Esophagus squamous epithelium (tissue), 5 donors: Measurements from ENCODE around the gene LXN. TPM values are rescaled to one million over a fixed set of nuclear protein-coding genes. Genes with fewer than 3 reads are reported as not detected.

Experiments used
- DNase-seq: peaks from one replicate; lab custom pipeline; 2025; lab: John Stamatoyannopoulos, UW
- H3K27ac ChIP-seq, 4 donors: fragments of 200-600 bp; sonication (generic); one replicate each; pipeline ENCODE4 v1.5.1; 2016 to 2019; ENCODE audit warnings: mild to moderate bottlenecking in 1 of 4
- H3K27me3 ChIP-seq, 4 donors: fragments of 200-600 bp; sonication (generic); 1 replicate in 3 of 4; 2 replicates in 1 of 4; pipeline versions ENCODE4 v1.5.1 to v1.6.0; 2017 to 2021; ENCODE audit warnings: antibody characterized with exemption in 1 of 4
- H3K36me3 ChIP-seq, 3 donors: fragments of 200-600 bp; sonication (generic); one replicate each; pipeline ENCODE4 v1.5.1; 2016 to 2019
- H3K4me1 ChIP-seq, 3 donors: fragments of 200-600 bp; sonication (generic); one replicate each; pipeline ENCODE4 v1.5.1; 2017 to 2019
- H3K4me3 ChIP-seq, 4 donors: fragments of 200-600 bp; sonication (generic); 1 replicate in 3 of 4; 2 replicates in 1 of 4; pipeline ENCODE4 v1.5.1; 2016 to 2019; ENCODE audit warnings: mild to moderate bottlenecking in 2 of 4, moderate library complexity in 1 of 4
- H3K9me3 ChIP-seq, 3 donors: fragments of 200-600 bp; sonication (generic); one replicate each; pipeline ENCODE4 v1.5.1; 2016 to 2019
- POLR2A ChIP-seq, 4 donors: fragments of 450-650 bp; IDR thresholded peaks; one replicate each; pipeline ENCODE4 v1.6.1; 2017; ENCODE audit warnings: antibody characterized with exemption in 4 of 4, mild to moderate bottlenecking in 4 of 4, moderate library complexity in 3 of 4
- WGBS, 2 donors: methylation state at CpG; one replicate each; pipeline ENCODE4 v1.1.5; 2018; 5-methylcytosine and 5-hydroxymethylcytosine counted together
- intact Hi-C: fragments of 100-400 bp; cut with DNase I; formaldehyde crosslinking; loops from one replicate; pipeline ENCODE4 v1.15.0; 2022
- total RNA-seq, 4 donors: library from RNA; depleted of rRNA; stranded (reverse); fragments of >200 nt; gene quantifications; one replicate each; pipeline ENCODE4 v1.1.0, GENCODE V29; 2016
- TF ChIP-seq, protein P1 (sequence below), 6 experiments: fragments of 450-650 bp in 4 of 6; fragments of 200-600 bp in 2 of 6; sonication (generic) in 2 of 6; IDR thresholded peaks; one replicate each; pipeline ENCODE4 v1.5.1; 2016 to 2019; ENCODE audit warnings: antibody characterized with exemption in 6 of 6, mild to moderate bottlenecking in 4 of 6, moderate library complexity in 4 of 6
- donor health status: DM: yes; HTN: yes; CAD: no.

Gene LXN, protein sequence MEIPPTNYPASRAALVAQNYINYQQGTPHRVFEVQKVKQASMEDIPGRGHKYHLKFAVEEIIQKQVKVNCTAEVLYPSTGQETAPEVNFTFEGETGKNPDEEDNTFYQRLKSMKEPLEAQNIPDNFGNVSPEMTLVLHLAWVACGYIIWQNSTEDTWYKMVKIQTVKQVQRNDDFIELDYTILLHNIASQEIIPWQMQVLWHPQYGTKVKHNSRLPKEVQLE
- total RNA-seq: 10 to 100 TPM in 2 of 4 donors, 1 to 10 TPM in 2; 4.7 to 11.1 (median 9.6) TPM

DNA sequence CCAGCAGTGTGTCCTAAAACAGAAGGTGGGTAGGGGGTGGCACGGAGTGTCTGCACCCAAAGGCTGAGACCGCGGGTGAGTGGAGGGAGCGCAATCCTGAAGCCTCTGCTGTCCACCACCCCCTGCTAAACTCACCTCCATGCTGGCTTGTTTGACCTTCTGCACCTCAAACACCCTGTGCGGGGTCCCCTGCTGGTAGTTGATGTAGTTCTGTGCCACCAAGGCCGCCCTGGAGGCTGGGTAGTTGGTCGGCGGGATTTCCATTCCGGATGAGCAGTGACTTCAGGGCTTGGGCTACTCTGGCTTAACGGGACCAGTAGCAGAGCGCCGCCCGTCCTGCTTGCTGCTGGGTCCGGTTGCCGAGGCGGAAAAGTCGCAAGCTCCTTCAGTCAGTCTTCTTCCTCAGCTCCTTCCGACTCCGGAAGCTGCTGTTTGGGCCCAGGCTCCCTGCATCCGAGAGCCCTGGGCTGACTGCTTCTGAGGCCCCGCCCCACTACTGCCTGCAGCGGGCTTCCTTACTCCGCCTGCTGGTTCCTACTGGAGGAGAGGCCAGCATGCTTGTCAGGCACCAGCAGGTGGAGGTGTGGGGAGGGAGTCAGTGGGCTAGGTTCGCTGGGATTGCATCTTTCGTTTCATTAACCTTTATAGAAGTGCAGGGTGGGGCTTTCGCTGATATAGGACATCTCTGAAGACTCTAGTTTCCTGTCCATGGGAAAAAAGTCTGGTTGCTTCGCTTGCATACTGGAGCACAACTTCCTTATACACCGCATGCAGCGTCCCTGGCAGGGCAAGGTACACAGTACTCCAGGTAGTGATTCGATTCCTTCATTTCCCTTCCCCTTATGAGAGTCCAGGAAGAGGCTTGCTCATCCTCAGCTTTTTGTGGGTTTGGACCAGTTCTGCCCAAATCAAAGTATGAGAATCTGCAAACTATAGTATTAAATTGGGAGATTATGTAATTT, at the start of gene LXN:
Gene LXN, minus strand, starts transcription at position 434 of the 962 bp plus-strand sequence. Its CDS starts 170 bp downstream, at position 264.
- TF ChIP-seq, protein P1, sequence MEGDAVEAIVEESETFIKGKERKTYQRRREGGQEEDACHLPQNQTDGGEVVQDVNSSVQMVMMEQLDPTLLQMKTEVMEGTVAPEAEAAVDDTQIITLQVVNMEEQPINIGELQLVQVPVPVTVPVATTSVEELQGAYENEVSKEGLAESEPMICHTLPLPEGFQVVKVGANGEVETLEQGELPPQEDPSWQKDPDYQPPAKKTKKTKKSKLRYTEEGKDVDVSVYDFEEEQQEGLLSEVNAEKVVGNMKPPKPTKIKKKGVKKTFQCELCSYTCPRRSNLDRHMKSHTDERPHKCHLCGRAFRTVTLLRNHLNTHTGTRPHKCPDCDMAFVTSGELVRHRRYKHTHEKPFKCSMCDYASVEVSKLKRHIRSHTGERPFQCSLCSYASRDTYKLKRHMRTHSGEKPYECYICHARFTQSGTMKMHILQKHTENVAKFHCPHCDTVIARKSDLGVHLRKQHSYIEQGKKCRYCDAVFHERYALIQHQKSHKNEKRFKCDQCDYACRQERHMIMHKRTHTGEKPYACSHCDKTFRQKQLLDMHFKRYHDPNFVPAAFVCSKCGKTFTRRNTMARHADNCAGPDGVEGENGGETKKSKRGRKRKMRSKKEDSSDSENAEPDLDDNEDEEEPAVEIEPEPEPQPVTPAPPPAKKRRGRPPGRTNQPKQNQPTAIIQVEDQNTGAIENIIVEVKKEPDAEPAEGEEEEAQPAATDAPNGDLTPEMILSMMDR (IDR thresholded peaks at IDR 0.05): peak; percentile 49 to 77 (median 58)
- TF ChIP-seq POLR2A (IDR thresholded peaks at IDR 0.05): peak in 1 of 4 donors; percentile 56
- Histone ChIP-seq H3K27ac (peak within 1 kb of the TSS; percentile 79 to 92 (median 88)), H3K4me1 (peaks cover 0 to 28% (median 4%) of the 10 kb centered on the region in 3 donors), H3K27me3 (no peaks in the 10 kb centered on the region), H3K9me3 (no peaks in the 10 kb centered on the region), H3K36me3 (peaks cover 0 to 44% (median 0%) of the 10 kb centered on the region in 3 donors), H3K4me3 (peak within 1 kb of the TSS; percentile 46 to 79 (median 58))
- WGBS, 2 donors: 5 to 10% methylated on average over 11 to 16 of the region's 30 CpGs
- intact Hi-C loops: no loop called here
- DNase-seq: peak; percentile 18

DNA sequence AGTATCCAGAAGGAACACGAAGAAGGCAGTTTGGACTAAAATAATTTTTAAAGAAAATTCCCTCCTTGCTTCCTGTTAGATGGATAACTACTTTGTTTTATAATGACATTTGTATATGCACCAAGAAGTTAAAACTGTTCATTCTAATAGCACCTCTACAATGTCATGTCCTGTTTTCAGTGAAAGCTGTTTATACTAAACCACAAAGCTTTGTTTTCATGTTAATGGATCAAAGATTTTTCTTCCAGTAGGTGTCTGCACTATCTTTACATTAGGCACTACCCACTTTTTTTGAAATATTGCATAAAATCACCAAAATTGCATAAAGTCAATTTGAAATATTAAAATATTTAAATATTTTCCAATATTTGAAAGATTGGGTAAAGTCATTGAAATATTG, 49.7 kb upstream of the LXN start:
- intact Hi-C loops: no loop called here

DNA sequence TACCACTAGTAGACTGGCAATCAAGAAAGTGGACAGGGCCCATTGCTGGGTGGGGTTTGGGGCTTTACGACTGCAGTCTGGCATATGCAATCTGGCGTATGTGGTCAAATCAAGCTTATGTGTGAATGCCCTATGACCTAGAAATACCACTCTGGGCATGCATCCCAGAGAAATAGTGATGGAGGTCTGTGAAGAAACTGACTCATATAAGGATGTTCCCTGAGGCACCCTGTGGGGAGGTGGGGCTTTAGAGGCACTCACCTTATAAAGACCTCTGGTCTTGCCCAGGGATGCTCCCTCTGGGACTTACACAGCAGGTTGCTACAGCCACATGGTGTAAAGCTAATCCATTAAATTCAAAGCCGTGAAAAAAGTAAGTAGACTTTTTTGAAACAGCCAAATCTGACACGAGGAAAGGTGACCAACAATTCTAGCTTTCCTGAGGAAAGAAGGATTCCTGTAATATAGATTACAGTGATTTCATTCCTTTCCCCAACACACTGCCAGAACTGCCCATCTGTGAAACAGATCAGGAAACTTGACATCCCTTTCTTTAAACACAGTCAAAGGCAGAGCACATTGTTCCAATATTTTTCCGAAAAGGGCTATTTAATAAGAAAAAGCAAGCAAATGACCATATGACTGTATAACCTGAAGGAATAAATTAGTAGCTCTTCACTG, 46.2 kb upstream of the LXN start:
- DNase-seq: no peak
- H3K4me1 ChIP-seq: peaks cover 7 to 28% (median 15%) of the 10 kb centered on the region in 3 donors
- no peaks in the 10 kb centered on the region for H3K36me3 ChIP-seq
- intact Hi-C loops: no loop called here
- 71 to 72% methylated on average over 5 of the region's 5 CpGs for WGBS, 2 donors
- no peaks in the 10 kb centered on the region for H3K27me3 ChIP-seq
- TF ChIP-seq POLR2A (IDR thresholded peaks at IDR 0.05): no peak
- TF ChIP-seq, protein P1 (IDR thresholded peaks at IDR 0.05): no peak
- H3K9me3 ChIP-seq: no peaks in the 10 kb centered on the region
- H3K27ac ChIP-seq: peak overlapping the region in 1 of 4 donors; percentile 3
- H3K4me3 ChIP-seq: no peak overlapping the region

More for the DNA sequence above, 49.7 kb upstream of the LXN start:
- Histone ChIP-seq H3K27ac (peak overlapping the region in 1 of 4 donors; percentile 57), H3K4me1 (peaks cover 17 to 55% (median 19%) of the 10 kb centered on the region in 3 donors), H3K9me3 (no peaks in the 10 kb centered on the region), H3K36me3 (no peaks in the 10 kb centered on the region), H3K27me3 (no peaks in the 10 kb centered on the region), H3K4me3 (no peak overlapping the region)
- TF ChIP-seq, protein P1 (IDR thresholded peaks at IDR 0.05): no peak
- TF ChIP-seq POLR2A (IDR thresholded peaks at IDR 0.05): no peak
- DNase-seq: no peak
- WGBS, 2 donors: 82 to 90% methylated on average over 1 of the region's 1 CpG

DNA sequence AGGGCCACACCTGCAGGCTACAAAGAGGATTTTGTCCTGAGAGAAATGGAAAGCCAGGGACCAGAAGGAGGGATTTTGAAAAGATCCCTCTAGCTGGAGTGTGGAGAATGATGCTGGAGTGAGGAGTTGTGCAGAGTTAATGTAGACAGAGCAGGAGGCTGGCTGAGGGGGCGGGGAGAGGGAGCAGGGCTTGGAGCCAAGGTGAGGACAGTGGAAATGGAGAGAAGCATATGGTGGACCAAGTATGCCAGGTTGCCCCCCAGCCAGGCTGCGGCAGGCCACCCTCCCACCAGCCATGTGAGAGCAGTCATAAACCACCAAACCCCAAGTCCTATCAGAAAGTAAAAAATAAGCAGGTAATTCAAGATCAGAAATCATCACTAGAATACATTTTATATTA, 45.1 kb upstream of the LXN start:
- 83 to 100% methylated on average over 2 of the region's 2 CpGs for WGBS, 2 donors
- TF ChIP-seq, protein P1 (IDR thresholded peaks at IDR 0.05): no peak
- TF ChIP-seq POLR2A (IDR thresholded peaks at IDR 0.05): no peak
- no peaks in the 10 kb centered on the region for H3K9me3 ChIP-seq
- no peak overlapping the region for H3K27ac ChIP-seq
- no peaks in the 10 kb centered on the region for H3K27me3 ChIP-seq
- peaks cover 0 to 25% (median 12%) of the 10 kb centered on the region in 3 donors for H3K4me1 ChIP-seq
- H3K36me3 ChIP-seq: no peaks in the 10 kb centered on the region
- no peak overlapping the region for H3K4me3 ChIP-seq
- no peak for DNase-seq
- intact Hi-C loops: no loop called here
